ENCODE measurements around the gene SPRN.
"Not testable (repeated sequence)": the region's sequence is repeated elsewhere in the genome, so short reads cannot be mapped to it uniquely, and the experiment has no call there.

Gene SPRN, protein sequence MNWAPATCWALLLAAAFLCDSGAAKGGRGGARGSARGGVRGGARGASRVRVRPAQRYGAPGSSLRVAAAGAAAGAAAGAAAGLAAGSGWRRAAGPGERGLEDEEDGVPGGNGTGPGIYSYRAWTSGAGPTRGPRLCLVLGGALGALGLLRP

DNA sequence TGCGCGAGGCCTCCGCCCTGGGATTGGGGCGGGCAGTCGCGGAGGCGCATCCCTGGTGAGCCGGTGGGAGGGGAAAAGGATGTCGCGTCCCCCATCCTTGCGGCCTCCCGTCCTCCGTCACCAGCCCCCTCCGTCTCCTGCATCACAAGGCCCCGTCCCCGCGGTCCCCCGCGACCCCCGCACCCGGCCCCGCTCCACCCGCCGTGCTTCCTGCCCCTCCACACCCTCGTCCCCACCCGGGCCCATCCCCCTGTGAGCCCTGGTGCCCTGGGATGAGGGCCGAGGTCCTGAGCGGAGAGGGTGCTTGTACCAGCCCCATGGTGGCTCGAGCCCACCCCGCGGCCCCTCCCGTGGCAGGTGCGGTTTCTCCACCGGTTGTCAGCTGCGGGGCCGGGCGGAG, at the start of gene SPRN:
Gene SPRN (minus strand): TSS at position 25 of the 400 bp plus-strand sequence. CDS start 944 bp downstream, outside the sequence.
- peak; percentile 13 for FAIRE-seq
- DNase-seq (ENCODE audit: low spot score) = not testable (repeated sequence)

DNA sequence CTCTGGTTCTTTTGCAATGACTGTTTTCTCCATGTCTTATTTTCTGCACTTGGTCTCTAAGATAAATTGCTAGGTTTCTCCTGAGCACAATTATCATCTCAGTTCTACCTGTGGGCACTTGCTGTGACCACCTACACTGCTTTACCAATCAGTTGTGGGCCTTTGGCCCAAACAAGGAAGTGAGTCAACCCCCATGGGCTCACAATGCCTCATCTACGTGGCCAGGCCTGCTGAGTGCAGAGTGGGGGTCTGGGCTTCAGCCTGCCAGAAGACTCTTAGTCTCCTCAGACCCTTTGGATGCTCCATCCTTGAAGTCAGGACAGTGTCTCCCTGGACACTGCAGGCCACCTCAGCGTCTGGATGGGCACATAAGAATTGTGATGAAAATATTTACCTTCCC, 49.6 kb upstream of the SPRN start:
- DNase-seq (ENCODE audit: low spot score) = no peak
- no peak for FAIRE-seq

DNA sequence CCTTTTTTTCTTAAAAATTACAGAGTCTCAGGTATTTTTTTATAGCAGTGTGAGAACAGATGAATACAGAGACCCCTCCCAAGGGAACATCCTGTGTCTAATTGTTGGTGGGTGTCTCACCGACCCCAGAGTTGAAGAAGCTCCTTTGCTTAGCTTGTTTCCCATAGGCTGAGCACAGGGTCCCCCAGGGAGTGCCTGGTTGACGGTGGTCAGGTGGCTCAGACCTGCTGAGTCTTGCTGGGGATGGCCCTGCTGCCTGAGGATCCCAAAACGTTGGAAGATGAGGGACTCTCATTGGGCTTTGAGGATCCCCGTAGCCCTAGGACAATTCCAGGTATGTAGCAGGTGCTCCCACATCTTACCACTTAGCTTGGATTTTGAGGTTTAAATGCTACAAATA, 48.8 kb upstream of the SPRN start:
- DNase-seq (ENCODE audit: low spot score) (no peak), FAIRE-seq (no peak)

DNA sequence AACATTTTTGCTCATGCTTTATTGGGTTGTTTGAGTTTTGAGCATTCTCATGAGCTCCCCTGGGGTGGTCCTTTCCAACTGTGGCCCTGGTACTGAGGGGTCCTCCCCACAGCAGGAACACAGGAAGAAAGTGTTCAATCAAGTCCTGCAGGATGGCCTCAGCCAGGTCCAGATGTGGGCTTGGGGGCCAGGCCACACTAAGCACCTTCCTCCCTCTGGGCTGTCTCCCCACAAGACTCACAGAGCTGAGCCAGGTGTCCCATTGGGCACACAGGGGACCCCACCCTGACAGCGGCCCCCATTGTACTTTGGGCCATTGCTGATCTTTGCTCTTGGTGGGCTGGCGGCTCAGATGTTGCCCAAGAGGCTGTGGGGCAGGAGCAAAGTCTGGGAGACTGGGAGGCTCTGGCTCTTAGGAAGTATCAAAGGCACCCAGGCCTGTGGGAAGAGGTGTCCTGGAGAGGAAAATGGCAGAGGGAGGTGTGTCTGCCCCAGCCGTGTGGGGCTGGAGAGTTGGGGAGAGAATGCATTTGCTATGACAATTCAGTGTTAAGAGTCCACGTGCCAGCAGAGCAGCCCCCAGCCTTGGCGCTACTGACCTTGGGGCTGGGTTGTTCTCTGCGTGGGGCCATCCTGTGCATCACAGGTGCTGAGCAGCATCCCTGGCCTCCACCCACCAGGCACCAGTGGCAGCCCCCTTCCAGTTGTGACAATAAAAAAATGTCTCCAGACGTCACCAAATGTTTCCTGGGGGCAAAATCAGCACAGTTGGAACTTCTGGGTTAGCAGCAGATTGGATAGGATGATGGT, 47.1 kb upstream of the SPRN start:
- DNase-seq (ENCODE audit: low spot score) = no peak
- FAIRE-seq = no peak

DNA sequence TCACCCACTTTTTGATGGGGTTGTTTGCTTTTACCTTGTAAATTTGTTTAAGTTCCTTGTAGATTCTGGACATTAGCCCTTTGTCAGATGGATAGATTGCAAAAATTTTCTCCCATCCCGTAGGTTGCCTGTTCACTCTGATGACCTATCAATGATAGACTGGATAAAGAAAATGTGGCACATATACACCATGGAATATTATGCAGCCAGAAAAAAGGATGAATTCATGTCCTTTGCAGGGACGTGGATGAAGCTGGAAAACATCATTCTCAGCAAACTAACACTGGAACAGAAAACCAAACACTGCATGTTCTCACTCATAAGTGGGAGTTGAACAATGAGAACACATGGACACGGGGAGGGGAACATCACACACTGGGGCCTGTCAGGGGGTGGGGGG, 44.8 kb upstream of the SPRN start:
- not testable (repeated sequence) for DNase-seq (ENCODE audit: low spot score); FAIRE-seq

DNA sequence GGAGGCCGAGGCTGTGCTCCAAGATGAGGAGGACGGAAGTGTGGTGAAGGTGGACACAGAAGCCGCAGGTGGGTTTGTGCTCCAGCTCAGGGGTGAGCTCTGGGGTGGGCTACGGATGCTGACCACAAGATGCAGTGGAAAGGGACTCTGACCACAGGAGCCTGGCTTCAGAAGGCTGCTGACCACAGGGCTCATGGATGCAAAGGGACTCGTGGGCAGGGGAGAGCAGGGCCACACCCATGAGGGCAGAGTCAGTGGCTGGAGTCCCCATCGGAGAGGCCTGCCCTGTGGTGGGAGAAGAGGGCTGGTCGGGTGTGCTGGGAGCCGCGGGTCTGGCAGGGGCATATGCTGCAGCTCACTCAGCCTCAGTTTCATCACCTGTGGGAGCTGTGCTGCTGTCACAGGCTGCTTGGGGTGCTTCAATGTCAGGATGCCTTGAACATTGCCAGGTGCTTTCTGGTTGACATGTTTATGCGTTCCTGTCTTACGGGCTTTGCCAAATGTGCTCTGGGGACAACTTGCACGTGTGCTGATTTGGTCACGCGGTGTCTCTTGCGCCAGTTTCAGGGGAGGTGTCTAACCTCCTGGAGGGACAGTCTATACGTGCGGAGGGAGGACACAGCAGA, 43.0 kb upstream of the SPRN start:
- FAIRE-seq = no peak

DNA sequence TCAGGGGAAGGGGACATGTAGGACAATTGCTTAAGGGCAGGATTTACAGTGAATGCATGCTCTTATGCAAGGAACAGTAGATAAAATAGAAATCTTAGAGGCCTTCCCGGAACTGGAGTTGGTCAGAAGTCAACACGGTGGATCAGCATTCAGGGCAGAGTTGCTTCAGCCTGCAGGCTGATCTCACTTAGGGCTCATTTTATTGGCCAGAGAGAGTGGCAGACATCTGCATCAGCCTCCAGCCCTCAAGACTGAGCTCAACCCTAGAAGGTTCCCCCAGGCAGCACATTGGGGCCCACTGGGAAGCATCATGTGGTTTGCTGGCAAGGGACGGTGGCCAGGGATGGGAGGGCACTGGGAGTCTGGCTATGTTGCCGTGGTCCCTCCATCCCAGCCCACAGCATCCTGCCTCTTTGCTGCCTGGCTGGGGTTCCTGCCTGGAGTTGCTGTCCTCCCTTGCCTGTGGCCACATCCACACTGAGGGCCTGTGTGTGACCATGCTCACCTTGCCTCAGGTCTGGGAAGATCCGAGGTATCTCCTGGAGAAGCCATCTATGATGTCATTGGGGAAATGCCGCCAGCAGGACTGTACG, 42.4 kb upstream of the SPRN start:
- FAIRE-seq (no peak), DNase-seq (ENCODE audit: low spot score) (no peak)

More for the DNA sequence above, 43.0 kb upstream of the SPRN start:
- no peak for DNase-seq (ENCODE audit: low spot score)

DNA sequence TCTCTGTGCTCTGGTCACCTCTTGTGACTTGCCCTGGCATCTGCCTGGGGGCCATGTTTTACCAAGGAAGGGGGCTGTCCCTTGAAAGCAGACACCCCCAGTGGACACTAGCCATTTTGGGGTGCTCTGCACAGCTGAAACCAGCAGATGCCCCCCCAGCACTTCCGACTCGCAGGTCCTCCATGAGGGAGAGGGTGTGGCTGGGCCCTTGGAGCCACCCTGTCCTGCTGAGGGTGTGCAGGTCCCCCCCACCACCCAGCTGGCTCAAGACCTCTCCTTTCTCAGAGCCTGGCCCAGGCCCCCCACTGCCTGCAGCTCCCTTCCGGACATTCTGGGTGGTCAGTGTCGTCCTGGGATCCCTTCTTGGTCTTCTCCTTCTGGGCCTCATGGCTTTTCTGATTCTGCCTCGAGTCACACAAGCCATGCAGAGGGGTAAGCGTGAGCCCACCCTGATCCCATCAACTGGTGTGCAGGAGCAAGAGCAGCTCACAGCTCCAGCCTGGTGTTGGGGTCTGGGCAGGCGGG, 41.6 kb upstream of the SPRN start:
- DNase-seq (ENCODE audit: low spot score) = no peak
- no peak for FAIRE-seq

DNA sequence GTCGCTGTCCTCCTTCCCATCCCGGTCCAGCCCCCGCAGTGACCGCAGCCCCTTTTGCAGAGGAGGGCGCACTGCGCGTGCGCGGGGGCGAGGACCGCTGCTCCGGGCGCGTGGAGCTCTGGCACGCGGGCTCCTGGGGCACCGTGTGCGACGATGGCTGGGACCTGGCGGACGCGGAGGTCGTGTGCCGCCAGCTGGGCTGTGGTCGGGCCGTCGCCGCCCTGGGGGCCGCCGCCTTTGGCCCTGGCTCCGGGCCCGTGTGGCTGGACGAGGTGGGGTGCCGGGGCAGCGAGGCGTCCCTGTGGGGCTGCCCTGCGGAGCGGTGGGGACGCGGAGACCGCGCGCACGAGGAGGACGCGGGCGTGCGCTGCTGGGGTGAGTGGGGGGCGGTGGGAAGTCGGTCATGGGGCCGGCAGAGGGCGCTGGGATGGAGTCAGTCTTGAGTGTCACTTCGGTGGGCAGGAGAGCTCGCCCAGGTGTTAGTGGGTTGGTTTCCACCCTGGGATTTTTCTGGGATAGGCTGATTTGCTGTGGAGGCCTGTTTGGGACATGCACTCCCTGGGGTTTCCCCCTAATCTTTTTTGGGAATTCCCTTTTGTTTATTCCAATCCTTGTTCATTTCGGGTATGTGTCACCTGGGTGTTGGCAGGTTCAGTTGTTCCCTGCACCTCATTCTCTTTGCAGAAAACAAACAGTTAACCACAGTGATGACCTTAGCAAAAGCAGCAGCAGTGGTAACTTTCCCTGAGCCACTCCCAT, 40.9 kb upstream of the SPRN start:
- no peak for DNase-seq (ENCODE audit: low spot score)
- FAIRE-seq = no peak

DNA sequence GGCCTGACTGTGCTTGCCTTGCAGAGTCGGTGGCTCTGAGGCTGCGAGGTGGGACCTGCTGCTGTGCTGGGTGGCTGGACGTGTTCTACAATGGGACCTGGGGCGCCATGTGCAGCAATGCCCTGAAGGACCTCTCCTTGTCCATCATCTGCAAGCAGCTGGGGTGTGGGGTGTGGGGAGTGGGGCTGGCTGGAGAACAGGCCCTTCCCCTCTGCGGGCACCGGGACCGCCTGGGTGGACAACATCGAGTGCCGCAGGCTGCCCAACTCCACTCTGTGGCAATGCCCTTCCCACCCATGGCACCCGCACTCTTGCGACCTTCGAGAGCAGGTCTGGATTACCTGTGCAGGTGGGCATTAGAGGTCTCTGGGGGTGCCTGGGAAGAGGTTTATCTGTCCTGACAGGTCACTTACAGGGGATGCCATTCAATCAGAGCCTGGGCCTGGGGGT, 40.2 kb upstream of the SPRN start:
- FAIRE-seq (no peak), DNase-seq (ENCODE audit: low spot score) (no peak)

DNA sequence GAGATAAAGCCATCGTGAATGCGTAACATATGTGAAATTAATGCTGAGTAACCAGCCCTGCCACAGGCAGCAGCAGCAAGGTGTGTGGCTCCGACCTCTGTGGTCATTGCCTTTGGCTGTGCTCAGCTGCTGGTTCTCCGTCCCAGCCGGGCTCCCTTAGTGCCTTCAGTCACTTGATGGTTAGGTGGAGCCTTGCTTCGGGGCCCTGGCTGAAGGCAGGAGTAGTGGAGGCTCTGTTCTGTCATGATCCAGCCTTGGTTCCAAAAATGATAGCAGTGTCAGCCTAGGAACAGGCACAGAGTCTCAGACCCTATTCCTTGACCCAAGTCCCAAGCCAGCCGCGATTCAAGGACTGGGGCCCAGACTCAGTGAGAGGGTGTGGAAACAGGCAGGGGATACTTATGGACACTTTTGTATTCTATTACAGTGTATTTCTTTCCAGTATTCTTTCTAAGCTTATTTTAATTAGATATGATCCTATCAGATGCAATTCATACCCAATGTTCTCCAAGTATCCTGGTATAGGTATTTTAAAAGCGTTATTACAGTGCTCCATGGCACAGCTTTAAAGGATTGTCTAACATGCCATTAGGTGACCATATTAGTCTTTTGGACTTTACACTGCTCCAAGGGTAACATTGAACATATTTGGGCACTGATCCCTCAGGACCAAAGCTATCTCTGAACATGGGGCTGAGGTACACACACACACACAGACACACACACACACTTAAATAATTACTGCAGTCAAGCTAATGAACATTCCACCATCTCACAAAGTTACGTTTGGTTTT, 38.3 kb upstream of the SPRN start:
- no peak for DNase-seq (ENCODE audit: low spot score)
- FAIRE-seq = no peak

DNA sequence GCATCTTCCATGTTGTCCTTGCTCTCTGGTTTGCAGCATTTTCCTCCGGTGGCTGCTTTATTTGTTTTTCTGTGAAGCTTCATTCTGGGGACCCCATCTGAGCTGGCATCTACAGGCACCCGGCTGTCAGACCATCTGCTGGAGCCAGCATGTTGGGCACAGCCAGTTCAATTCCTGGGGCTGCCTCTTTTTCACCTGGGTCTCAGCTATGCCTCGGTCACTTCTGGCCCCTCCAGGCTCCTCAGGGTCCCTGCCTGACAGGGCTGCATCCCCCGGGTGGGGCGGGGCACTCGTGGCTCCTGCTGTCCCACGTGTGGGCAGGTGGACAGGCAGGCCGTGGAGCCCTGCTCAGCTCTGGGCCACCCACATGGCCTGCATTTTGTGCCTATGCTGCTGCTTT, 37.4 kb upstream of the SPRN start:
- DNase-seq (ENCODE audit: low spot score) (no peak), FAIRE-seq (no peak)

DNA sequence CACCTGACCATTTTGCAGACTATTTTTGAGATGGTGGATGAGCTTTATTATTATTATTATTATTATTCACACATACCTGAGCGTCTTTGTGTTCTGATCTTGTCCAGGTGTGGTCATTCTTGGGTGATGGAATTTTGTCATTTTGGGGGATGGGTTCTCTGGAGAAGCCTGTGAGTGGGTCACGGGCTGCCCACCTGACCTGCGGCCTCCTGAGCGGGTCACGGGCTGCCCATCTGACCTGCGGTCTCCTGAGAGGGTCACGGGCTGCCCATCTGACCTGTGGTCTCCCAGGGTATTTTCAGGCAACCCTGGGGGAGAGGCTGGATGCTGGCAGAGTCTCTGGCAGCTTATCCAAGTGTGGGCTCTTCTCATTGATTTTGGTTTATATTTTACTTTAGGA, 36.6 kb upstream of the SPRN start:
- DNase-seq (ENCODE audit: low spot score) (no peak), FAIRE-seq (no peak)

DNA sequence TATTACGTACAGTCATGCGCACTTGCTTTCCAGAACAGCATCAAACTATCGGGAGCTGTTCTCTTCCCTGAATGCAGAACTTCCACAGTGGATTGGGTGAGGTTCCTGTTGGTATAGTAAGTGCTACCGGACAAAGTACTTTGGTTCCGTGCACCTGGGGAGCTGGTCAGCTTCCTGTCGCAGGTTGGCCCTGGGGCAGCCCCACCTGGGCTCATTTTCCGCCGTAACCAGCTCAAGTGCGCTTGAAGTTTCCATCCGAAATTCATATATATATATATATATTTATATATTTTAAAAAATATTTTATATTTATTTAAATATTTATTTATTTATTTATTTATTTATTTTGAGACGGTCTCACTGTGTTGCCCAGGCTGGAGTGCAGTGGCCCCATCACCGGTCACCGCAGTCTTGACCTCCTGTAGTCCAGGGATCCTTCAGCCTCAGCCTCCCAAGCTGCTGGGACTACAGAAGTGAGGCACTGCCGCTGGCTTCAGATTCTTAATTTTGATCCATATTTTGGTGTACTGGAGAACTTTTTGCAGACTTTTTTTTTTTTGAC, 35.9 kb upstream of the SPRN start:
- DNase-seq (ENCODE audit: low spot score) = no peak
- FAIRE-seq = no peak

DNA sequence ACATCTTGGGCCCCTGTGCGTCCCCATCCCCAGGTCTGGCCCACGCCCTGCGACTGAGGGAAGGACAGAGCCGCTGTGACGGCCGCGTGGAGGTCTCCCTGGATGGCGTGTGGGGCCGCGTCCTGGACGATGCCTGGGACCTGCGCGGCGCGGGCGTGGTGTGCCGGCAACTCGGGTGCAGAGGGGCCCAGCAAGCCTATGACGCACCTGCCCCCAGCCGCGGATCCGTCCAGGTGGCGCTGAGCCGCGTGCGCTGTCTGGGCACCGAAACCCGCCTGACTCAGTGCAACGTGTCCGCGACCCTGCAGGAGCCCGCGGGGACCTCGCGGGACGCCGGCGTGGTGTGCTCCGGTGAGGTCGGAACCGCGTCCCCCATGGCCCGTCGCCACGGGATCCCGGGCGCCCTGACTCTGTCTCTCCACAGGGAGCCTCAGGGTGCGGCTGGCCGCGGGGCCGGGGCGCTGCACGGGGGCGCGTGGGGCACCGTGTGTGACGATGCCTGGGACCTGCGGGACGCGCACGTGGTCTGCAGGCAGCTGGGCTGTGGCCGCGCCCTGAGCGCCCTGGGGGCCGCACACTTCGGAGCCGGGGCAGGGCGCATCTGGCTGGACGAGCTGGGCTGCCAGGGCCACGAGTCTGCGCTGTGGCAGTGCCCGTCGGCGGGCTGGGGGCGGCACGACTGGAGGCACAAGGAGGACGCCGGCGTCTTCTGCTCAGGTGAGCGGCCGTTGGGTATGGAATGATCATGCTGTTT, 35.2 kb upstream of the SPRN start:
- DNase-seq (ENCODE audit: low spot score) (no peak), FAIRE-seq (no peak)

DNA sequence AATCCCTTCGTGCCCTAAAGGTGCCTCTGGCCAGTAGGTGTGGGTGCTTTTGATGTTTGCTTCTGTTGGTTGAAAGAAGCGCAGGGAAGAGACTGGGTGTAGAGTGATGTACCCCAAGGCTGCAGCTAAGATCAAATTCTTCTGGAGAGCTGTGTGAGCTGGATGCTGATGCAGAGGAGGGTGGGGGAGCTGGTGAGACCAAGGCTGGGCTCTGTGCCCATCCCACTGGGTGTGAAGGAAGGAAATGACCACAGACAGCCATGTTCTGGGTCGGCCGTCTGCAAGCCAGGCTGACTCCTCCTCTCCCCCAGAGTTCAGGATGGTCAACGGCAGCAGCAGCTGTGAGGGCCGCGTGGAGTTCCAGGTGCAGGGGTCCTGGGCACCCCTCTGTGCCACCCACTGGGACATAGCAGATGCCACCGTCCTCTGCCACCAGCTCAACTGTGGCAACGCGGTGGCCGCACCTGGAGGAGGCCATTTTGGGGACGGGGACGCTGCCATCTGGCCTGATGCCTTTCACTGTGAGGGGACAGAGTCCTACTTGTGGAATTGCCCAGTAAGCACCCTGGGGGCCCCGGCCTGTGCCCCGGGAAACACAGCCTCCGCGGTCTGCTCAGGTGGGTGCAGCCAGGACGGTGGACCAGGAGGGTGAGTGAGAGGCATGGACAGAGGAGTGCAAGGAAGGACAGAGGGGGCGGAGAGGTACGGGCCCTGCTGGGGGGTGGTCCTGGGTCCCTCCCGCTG, 34.5 kb upstream of the SPRN start:
- DNase-seq (ENCODE audit: low spot score) (no peak), FAIRE-seq (no peak)

DNA sequence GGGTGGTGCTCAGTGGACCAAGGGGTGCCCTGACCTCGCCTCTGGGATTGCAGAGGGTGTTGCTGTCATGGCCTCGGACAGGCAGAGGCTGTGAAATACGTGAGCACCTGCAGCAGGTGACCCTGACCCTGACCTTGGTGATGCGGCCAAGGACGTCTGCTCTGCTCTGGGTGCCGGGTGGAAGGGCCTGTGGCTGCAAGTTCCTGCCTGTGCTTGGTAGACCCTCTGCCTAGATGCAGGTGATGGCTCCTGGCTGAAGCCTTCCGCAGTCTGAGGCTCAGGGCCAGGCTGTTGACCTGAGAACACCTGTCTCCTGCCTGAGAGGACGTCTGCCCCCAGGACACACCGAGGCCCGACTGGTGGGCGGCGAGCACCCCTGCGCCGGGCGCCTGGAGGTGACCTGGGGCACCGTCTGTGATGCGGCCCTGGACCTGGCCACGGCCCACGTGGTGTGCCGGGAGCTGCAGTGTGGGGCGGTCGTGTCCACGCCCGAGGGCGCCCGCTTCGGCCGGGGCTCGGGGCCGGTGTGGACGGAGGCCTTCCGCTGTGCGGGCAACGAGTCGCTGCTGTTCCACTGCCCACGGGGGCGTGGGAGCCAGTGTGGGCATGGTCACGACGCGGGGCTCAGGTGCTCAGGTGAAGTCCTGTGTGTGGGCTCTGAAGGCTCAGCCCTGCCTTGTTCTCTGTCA, 33.7 kb upstream of the SPRN start:
- no peak for DNase-seq (ENCODE audit: low spot score)
- FAIRE-seq = no peak

Data from urothelium cell line (cell line).